Brain microvascular endothelial cell (primary cell): ENCODE results near the gene ZNF594.
"Not testable (repeated sequence)": the region's sequence is repeated elsewhere in the genome, so short reads cannot be mapped to it uniquely, and the experiment has no call there.

Experiments
- DNase-seq: peaks from one replicate; pipeline ENCODE4 v3.0.0-alpha.2; 2020
- H3K27ac ChIP-seq: fragments of 250-450 bp; sonication (Bioruptor Pico); 2 replicates; pipeline ENCODE4 v1.5.1; 2020; ENCODE audit warnings: mild to moderate bottlenecking, moderate library complexity
- H3K27me3 ChIP-seq: fragments of 250-450 bp; sonication (Bioruptor Pico); replicated peaks from 2 replicates; pipeline ENCODE4 v1.5.1; 2020; ENCODE audit warnings: mild to moderate bottlenecking
- H3K36me3 ChIP-seq: fragments of 250-450 bp; sonication (Bioruptor Pico); replicated peaks from 2 replicates; pipeline ENCODE4 v1.5.1; 2020; ENCODE audit warnings: mild to moderate bottlenecking
- H3K4me3 ChIP-seq: 2 replicates; pipeline ENCODE4 v1.5.1; 2011; ENCODE audit warnings: low read depth, mild to moderate bottlenecking, control low read depth, low read length, moderate library complexity
- in situ Hi-C: cut with HindIII; loops from 2 replicates; pipeline ENCODE4 v1.10.0; 2017; ENCODE audit warnings: low sequenced_read_pairs, low pct_ligation_motif_present
- TF ChIP-seq, protein P1 (sequence below): IDR thresholded peaks from 2 replicates; pipeline ENCODE4 v1.5.1; 2011; ENCODE audit warnings: low read depth, mild to moderate bottlenecking, moderate library complexity, low read length, control low read depth, inconsistent platforms; ENCODE audit errors: missing control alignments

ZNF594 gene

GRCh38 chr17:5133311-5133710 lies 58.4 kb downstream of the ZNF594 start:
- H3K27ac ChIP-seq: no peak overlapping the region
- DNase-seq: no peak
- TF ChIP-seq, protein P1, sequence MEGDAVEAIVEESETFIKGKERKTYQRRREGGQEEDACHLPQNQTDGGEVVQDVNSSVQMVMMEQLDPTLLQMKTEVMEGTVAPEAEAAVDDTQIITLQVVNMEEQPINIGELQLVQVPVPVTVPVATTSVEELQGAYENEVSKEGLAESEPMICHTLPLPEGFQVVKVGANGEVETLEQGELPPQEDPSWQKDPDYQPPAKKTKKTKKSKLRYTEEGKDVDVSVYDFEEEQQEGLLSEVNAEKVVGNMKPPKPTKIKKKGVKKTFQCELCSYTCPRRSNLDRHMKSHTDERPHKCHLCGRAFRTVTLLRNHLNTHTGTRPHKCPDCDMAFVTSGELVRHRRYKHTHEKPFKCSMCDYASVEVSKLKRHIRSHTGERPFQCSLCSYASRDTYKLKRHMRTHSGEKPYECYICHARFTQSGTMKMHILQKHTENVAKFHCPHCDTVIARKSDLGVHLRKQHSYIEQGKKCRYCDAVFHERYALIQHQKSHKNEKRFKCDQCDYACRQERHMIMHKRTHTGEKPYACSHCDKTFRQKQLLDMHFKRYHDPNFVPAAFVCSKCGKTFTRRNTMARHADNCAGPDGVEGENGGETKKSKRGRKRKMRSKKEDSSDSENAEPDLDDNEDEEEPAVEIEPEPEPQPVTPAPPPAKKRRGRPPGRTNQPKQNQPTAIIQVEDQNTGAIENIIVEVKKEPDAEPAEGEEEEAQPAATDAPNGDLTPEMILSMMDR: no peak
- no peaks in the 10 kb centered on the region for H3K27me3 ChIP-seq
- no peak overlapping the region for H3K4me3 ChIP-seq
- in situ Hi-C loops: no loop called here
- no peaks in the 10 kb centered on the region for H3K36me3 ChIP-seq

- H3K4me3 ChIP-seq, H3K36me3 ChIP-seq, H3K27me3 ChIP-seq, DNase-seq, H3K27ac ChIP-seq, in situ Hi-C loops: not testable (repeated sequence)
Measured at GRCh38 chr17:5132503-5133225, 59.0 kb downstream of the ZNF594 start.

DNA sequence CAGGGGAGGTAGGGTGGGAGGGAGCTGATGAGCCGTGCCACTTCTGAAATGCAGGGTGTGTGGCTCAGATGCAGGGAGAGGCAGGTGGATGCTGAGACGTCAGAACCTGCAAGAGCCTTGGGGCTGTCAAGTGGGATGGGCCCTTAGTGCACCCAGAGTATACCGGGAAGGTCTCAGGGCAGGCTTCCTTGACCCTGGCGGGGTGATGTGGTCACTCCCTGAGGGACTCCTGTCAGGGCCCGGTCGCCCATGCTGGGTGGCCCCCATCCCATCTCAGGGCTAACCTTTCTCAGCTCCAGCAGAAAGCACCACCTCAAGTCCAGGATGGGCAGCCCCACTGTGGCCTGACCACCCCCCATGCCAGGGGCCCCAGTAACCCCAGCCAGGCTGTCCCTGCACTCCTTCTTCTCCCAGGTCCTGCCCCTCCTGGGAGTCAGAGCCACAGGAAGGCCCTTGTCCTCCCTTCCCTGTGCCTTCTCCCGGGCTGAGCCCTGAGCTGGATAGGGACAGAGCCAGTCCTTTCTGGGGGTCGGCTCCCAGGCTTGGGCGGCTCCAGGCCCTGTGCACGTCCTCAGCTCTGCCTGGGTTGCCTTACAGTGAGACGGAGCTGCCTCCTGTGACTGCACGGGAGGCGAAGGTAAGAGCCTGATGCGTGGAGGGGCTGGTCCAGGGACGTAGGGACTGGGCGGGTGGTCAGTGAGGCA lies 59.7 kb downstream of the ZNF594 start:
- H3K36me3 ChIP-seq, DNase-seq, H3K4me3 ChIP-seq, in situ Hi-C loops, H3K27ac ChIP-seq, H3K27me3 ChIP-seq: not testable (repeated sequence)

GRCh38 chr17:5131146-5131715 lies 60.4 kb downstream of the ZNF594 start:
- H3K27ac ChIP-seq: no peak overlapping the region
- in situ Hi-C loops: no loop called here
- no peaks in the 10 kb centered on the region for H3K36me3 ChIP-seq
- TF ChIP-seq, protein P1: no peak
- no peaks in the 10 kb centered on the region for H3K27me3 ChIP-seq
- DNase-seq: no peak
- H3K4me3 ChIP-seq: no peak overlapping the region

- H3K36me3 ChIP-seq, H3K27me3 ChIP-seq, H3K4me3 ChIP-seq, in situ Hi-C loops, DNase-seq, H3K27ac ChIP-seq: not testable (repeated sequence)
Measured at GRCh38 chr17:5130687-5131086, 61.0 kb downstream of the ZNF594 start.

- in situ Hi-C loops, H3K27ac ChIP-seq, H3K27me3 ChIP-seq, H3K36me3 ChIP-seq, DNase-seq, H3K4me3 ChIP-seq: not testable (repeated sequence)
Measured at GRCh38 chr17:5130261-5130660, 61.4 kb downstream of the ZNF594 start.

DNA sequence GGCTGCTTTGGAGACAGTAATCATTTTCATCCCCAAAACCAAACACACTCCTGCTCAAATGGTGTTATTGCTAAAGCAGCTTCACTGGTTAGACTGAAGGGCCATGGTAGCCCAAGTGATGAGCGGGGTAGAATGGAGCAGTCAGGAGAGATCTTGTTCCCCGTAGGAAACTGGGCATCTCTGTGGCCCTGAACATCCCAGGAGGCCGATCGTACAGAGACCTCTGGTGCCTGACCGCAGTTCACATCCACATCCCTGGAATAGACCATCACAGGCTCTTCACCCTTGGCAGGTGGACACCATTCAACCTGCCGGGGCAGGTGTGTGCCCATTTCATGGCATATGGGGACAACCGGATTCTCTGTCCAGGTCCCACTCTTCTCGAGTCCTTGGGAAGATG lies 61.9 kb downstream of the ZNF594 start:
- H3K4me3 ChIP-seq, in situ Hi-C loops, H3K27ac ChIP-seq, DNase-seq, H3K36me3 ChIP-seq, H3K27me3 ChIP-seq: not testable (repeated sequence)
